GM18868 (cell line): ENCODE data around the gene ELOVL5.
"Not testable (repeated sequence)": the region's sequence is repeated elsewhere in the genome, so short reads cannot be mapped to it uniquely, and the experiment has no call there.

Experiments
- ATAC-seq: cut with Tn5 transposase; IDR thresholded peaks from one replicate; pipeline ENCODE4 v1.9.1; 2021; ENCODE audit warnings: mild to moderate bottlenecking, moderate library complexity; ENCODE audit not compliant: unreplicated experiment

ELOVL5 gene

DNA sequence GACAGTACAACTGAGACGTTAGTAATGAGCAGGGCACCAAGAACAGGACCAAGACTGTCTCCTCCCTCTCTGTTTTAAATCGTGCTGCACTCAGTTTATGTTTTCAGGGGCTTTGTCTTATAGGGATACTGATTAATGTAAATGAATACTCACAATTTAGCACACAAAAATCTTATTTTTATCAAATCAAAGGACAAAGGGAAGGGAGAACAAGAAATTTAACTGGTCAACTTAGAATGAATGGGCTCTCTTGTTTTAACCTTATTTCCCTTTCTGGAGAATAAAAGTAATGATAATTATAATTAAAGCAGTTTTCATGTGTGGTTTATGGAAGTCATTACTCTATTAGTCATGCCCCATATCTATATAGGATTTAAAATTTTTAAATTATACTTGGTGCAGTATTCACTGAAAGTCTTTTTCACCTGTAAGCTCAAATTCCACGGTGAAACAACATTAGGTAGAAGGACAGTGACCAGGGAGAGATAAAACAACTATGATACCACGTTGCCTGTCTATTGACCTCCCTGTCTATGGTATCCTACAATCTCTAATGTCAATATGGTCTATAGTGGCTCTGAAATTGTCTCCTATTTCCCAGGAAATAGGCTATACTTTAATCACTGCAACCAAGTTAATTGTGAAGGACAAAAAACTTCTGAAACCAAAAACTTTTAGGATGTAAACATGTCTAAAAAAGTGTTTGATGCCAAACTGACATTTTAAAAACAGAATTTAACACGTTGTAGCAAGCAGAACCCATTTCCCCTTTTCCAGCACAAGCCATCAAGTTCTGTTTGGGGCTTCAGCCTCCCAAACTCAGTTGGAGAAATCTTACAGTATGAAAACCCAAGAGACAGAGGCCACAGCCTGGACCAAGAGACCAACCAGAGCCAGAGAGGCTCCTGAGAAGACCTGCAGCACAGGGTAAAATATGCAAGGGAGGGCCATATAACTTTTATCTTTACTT, 15.0 kb downstream of the ELOVL5 start:
- ATAC-seq, result no peak

DNA sequence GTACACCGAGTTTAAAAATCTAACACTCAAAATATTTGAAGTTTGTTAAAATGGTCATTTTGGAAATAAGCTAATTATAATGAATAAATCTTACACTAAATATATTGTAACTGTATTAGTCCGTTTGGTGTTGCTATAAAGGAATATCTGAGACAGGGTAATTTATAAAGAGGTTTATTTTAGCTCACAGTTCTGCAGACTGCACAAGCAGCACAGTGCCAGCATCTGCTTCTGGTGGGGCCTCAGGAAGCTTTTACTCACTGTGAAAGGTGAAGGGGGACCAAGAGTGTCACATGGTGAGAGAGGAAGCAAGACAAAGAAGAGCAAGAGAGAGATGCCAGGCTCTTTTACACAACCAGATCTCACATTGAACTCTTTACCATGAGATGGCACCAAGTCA, 17.1 kb downstream of the ELOVL5 start:
- ATAC-seq, result no peak

DNA sequence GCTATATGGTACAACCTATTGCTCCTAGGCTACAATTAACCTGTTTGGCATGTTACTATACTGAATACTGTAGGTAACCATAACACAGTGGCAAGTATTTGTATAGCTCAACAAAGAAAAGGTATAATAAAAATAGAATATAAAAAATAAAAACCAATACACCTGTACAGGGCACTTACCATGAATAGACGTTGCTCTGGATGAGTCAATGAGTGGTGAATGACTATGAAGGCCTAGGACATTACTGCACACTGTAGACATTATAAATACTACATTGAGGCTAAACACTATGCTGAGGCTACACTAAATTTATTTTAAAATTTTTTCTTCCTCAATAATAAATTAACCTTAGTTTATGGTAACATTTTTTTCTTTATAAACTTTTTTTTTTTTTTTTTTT, 18.6 kb downstream of the ELOVL5 start:
- peak; percentile 32 for ATAC-seq

DNA sequence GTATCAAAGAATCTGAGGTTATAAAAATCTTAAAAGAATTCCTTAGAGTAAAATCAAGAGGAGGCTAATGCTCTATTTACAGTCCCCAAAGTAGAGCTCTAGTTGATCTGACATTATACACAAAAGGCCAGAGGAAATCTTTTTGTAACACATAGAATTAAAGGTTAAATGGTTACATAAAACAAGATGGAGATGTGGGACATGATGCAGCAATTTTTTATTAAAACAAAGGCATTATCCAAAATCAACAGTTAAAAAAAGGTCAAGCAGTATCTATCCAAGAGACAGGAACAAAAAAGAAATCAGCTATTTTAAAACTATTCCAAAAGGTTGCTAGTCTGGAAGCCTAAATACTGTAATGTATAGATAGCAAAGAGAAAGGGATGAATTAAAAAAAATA, 20.4 kb downstream of the ELOVL5 start:
- ATAC-seq, result no peak

DNA sequence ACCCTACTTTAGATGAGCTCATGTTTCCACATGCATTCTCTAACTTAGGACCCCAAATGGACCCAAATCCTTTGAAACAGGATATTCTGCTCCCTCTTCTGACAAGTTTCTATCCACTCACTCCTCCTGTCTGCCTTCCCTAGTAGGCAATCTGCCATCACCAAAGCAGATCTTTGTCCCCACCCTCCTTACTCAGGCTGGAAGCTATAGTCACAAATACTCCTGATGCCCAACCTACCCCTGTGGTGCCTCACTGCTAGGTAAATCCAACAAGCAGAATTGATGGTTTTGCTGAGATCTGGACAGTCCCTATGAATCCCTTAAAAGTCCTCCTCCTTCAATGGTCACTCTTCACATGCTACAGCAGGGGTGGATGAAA, 21.7 kb downstream of the ELOVL5 start:
- ATAC-seq, result no peak

DNA sequence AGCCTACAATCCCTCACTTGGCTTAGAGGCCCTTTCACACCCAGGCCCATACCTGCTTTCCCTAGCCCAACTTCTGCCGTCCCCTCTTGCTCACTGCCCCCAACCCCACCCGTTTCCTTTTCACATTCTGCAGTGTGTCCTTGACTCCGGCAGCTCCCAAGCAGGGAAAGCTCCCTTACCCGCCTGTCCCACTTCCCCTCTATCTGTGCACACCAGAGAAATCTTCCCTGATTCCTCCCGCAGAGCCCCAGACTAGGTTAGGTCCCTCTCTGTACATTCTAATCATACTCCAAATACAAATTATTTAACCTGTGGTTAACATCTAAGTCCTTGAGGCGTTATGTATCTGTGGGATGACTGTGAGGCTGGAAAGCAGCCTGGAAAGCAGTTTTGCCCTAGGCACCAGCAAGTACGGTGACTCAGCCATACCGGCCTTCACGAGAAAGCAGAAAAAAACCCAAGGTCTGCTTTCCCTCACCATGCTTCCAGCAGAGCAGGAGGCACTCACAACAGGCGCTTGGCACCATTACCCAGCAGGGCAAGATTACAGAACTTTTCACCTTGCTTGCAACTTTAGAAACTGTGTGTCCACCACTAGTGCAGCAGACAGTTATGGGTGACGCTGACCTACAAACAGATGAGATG, 22.3 kb downstream of the ELOVL5 start:
- ATAC-seq, result no peak

DNA sequence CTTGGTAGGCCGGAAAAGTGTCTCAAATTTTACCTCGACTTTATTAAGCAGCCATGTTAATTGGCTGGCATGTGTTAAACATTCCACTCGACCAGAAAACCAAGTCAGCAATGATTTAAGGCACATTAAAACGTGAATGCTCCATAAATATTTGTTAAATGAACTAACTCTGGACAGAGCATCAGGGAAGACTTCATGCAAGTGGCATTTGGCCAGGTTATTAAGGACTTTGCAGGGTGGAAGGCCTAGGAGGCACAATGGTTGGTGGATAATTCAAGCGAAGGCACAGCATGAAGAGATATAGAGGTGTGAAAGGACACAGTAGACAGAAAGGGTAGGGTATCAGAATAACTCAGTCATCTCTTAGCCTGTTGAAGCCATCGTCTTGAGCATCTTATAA, 23.0 kb downstream of the ELOVL5 start:
- ATAC-seq, result no peak

DNA sequence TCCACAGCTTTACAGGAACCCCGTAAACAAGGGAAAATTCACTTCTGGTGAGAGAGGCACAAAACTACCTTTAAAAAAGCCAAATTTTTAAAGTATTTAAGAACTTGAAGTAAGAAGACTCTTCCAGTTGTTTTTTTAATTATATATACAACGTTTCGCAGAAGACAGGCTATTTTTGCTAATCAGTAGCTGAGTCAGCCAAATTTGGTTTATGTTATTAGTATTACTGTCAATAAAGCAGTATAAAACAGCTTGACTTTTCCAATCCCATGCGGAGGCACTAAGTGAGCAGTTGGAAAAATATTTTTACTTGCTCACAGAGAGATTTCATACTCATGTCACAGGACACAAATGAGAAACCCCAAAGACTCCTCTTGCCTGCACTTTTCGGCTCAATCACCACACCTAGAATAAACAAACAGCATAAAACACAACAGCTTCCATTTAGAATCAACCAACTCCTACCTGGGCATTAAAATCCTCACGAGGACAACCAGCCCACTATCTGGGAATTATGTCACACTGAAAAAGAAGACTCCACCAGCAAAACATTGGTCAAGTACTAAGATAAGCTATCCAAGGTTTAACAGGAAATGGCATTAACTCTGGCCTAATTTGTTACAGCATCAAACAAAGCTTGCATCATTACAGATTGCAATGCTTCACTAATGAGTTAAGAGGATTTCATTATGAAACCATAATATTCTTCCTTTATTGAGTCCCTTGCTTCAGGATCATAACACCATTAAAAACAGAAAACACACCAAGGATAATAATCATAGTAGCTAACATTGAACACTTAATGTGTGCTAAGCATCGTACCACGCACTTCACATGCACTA, 26.3 kb downstream of the ELOVL5 start:
- ATAC-seq, result no peak

DNA sequence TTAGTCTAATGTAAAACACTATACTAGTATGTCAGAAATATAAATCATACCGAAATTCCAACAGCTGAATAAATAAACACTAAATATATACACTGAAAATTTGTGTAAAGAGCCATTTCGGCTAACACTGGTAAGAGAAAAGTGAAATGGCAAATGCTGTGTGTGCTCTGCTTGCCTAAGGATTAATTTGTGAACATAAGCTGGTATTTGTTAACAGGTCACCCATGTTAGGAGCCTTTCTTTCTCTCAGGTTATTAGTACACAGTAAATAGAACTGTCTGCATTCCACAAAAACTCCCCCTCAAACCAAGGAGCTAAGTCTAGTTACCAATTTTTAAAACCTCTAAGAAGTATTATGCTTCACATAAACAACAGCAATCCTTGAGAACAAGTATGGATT, 27.0 kb downstream of the ELOVL5 start:
- ATAC-seq, result no peak

DNA sequence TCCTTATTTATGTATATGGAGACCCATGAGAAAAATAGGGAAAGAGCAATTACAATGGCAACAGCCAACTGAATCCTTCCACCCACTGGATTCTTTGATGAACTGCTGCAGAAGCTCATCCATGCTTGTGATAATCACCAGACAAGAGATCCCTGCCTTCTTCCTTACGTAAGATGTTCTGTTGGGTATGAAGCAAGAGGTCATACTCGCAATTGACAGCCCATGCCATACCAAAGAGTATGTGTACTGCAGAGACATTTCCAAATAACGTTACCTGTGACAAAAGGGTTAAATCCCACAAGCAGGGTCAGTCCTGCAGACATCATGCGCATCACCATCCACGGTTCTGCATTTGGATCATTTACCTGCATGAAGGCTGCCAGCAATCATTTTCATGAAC, 27.8 kb downstream of the ELOVL5 start:
- no peak for ATAC-seq

DNA sequence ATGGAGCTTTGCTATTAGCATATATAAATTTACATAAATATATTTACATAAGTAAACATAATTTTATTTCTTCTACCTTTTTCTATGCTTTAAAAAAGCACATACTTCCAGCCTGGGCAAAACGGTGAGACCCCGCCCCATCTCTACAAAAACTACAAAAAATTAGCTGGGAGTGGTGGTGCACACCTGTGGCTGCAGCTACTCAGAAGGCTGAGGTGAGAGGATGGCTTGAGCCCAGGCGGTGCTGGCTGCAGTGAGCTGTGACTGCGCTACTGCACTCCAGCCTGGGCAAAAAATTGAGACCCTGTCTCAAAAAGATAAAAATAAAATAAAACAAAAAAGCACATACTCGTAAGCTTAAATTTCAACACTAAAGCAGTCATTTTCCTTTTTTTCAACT, 30.3 kb downstream of the ELOVL5 start:
- no peak for ATAC-seq

DNA sequence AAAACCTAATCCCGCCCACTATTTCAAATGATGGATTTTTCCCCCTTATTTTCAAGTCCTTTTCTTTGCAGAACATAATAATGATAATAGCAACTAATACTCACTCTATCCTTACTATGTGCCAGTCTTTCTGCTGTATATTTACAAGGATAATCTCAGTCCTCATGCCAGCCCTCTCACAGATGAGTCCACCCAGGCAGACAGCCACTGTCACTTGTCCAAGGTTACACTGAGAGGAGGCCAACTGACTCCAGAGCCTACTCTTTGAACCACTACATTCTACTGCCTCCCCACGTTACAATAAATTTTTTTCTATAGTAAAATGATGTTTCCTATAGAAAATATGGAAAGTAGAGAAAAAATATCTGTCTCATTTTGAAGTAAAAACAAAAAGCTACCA, 30.9 kb downstream of the ELOVL5 start:
- ATAC-seq, result no peak

DNA sequence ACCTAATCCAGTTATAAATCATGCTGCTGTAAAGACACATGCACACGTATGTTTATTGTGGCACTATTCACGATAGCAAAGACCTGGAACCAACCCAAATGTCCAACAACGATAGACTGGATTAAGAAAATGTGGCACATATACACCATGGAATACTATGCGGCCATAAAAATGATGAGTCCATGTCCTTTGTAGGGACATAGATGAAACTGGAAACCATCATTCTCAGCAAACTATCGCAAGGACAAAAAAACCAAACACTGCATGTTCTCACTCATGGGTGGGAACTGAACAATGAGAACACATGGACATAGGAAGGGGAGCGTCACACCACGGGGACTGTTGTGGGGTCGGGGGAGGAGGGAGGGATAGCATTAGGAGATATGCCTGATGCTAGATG, 31.5 kb downstream of the ELOVL5 start:
- ATAC-seq, result not testable (repeated sequence)

DNA sequence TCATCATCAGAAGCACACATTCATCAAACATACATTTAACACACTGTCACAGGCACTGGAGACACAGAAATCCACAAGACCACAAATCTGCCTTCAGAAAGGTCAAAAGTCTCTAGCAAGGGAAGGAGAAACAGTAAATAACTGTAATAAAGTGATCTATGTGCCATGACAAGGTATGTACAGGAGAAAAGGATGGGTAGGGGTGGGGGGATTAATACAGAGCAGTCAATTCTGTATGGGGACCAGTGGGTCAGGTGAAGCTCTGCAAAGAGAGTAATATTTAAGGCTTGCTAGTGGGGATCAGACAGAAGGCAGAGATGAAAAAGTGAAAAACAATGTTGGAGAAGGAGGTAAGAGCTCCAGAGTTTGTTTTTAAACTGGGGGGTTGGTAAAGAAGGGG, 32.6 kb downstream of the ELOVL5 start:
- ATAC-seq, result no peak

DNA sequence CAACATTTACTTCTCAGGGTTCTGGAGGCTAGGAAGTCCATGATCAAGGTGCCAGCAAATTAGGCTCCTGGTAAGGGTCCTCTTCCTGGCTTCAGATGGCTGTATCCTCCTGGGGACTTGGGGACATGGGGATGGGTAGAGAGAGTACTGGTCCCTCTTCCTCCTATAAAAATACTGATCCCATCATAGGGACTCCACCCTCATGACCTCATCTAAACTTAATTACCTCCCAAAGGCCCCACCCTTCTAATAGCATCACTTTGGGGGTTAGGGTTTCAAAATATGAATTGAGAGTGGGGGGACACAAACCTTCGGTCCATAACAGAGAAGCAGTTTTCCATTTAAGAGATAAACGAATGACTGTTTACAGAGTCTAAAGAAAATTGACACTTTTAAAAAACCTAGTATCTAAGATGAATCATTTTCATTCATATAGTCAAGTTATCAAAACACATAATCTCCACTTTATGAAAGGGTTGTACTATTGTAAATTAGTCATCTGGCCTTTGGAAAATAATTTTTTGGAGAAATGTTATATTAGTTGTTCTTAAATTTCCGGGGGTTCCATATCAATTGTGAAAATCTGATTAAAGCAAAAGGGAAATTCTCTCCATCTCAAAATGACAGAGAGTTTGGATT, 33.5 kb downstream of the ELOVL5 start:
- ATAC-seq, result no peak

DNA sequence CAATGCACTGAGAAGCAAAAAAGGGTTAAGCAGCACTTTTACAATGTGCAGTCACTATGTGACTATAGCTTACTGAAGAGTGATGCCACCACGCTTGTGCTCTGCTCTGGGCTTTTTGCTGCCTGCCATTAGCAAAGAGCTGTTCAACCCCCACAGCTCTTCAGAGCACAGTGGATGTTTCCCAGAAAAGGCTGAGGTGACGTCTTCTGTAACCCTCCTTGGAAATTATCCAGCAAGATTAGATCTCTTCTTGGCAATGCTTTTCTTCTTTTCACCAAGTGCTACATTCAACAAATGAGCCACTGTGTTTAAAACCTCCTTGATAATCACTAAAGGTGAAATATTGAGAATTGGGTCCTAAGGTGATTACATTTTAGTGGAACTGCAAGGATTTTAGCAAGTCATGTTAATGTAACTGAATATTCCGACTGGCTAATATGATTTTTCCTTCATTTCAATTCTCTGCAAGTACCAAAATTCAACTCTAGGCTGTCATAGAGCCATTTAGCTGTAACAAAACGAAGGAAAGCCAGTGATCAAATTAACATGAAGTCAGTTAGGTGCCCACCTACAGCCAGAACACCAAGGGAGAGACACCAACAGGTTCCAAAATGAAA, 34.9 kb downstream of the ELOVL5 start:
- ATAC-seq, result no peak

DNA sequence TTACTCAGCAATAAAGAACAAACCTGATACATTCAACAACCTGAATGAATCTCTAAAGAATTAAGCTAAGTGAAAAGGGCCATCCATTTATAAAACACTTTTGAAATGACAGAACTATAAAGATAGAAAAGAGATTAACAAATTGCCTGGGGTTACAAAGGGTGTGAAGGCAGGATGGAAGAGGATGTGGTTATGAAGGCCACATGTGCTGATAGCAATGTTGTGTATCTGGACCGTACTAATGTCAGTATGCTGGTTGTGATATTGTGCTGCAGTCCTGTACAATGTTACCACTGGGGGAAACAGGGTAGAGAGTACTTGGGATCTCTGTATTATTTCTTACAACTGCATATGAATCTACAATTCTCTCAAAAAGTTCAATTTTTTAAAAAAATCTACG, 36.4 kb downstream of the ELOVL5 start:
- peak; percentile 32 for ATAC-seq

DNA sequence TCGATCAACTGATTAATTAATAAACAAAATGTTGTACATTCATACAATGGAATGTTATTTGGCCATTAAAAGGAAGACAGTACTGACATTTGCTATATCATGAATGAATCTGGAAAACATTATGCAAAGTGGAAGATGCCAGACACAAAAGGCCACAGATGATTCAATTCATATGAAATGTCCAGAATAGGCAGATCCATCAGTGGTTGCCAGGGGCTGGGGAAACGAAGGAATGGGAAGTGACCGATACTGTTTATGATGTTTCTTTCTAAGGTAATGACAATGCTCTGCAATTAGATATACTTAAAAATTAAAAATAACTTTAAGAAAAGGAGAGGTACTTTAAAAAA, 37.2 kb downstream of the ELOVL5 start:
- no peak for ATAC-seq

DNA sequence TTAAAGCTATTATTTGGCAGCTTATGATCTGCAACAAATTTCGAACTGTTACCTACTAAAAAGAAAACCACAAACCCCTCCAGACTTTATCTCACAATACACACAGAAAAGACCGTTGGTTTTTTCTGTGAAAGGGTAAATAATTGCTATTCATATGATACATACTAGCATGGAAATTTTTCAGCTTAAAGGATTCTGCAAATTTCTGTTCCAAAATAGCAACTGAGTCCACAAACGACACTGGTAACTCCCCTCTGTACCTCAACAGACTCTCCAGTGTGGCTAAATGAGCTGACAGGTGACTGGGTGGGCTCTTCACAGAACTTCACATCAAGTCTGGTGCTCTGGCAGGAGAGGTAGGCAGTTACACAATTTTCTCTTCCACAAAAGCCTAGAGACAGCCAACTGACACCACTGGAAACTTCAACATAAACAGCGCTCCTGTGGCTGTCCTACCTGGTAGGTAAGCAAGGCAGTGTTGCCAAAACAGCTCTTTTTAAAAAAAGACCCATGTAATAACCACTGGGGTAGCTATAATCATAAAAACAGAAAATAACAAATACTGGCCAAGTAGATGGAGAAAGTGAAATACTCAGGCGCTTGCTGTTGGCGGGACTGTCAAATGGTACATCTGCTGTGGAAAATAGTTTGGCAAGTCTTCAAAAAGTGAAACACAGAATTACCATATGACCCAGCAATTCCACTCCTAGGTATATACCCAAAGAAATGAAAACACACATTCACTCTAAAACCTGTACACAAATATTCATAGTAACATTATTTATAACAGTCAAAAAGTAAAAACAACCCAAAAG, 37.8 kb downstream of the ELOVL5 start:
- no peak for ATAC-seq

DNA sequence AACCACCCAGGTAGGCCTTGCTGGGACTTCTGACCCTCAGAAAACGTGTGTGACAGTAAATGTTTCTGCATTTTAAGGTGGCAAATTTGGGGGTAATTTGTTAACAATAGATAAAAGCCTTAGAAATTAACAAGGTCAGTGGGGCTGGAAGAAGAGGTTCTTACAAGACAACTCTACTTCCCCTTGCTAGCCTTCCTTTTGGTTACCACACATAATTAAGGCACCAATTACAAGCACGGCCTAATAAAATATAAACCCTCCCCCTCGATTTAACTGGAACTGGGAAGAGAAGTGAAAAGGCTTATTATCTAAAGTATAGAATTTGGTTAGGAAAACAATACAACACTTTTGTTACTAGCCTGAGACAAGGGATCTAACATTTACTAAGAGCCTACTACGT, 38.8 kb downstream of the ELOVL5 start:
- ATAC-seq, result no peak
